HUES48 (cell line): Measurements from ENCODE around the gene REEP6.

Experiments
- H3K27ac ChIP-seq: one replicate; pipeline ENCODE4 v1.7.0; 2013; ENCODE audit warnings: low read depth, low read length, inconsistent platforms
- H3K27me3 ChIP-seq: 2 replicates; pipeline ENCODE4 v1.6.1; 2013; ENCODE audit warnings: mild to moderate bottlenecking, low read length; ENCODE audit not compliant: control insufficient read depth, insufficient read depth
- H3K36me3 ChIP-seq: 2 replicates; pipeline ENCODE4 v1.6.1; 2013; ENCODE audit warnings: low read length; ENCODE audit not compliant: control insufficient read depth, insufficient read depth
- H3K4me1 ChIP-seq: 2 replicates; pipeline ENCODE4 v1.6.1; 2013; ENCODE audit warnings: mild to moderate bottlenecking, low read length; ENCODE audit not compliant: control insufficient read depth, insufficient read depth
- H3K4me3 ChIP-seq: 2 replicates; pipeline ENCODE4 v1.5.1; 2013; ENCODE audit warnings: mild to moderate bottlenecking, low read depth, low read length
- H3K9ac ChIP-seq: 2 replicates; pipeline ENCODE4 v1.6.1; 2013; ENCODE audit warnings: mild to moderate bottlenecking, low read depth, low read length, moderate library complexity
- H3K9me3 ChIP-seq: 2 replicates; pipeline ENCODE4 v1.6.1; 2013; ENCODE audit warnings: low read length; ENCODE audit not compliant: control insufficient read depth, insufficient read depth

The REEP6 gene

DNA sequence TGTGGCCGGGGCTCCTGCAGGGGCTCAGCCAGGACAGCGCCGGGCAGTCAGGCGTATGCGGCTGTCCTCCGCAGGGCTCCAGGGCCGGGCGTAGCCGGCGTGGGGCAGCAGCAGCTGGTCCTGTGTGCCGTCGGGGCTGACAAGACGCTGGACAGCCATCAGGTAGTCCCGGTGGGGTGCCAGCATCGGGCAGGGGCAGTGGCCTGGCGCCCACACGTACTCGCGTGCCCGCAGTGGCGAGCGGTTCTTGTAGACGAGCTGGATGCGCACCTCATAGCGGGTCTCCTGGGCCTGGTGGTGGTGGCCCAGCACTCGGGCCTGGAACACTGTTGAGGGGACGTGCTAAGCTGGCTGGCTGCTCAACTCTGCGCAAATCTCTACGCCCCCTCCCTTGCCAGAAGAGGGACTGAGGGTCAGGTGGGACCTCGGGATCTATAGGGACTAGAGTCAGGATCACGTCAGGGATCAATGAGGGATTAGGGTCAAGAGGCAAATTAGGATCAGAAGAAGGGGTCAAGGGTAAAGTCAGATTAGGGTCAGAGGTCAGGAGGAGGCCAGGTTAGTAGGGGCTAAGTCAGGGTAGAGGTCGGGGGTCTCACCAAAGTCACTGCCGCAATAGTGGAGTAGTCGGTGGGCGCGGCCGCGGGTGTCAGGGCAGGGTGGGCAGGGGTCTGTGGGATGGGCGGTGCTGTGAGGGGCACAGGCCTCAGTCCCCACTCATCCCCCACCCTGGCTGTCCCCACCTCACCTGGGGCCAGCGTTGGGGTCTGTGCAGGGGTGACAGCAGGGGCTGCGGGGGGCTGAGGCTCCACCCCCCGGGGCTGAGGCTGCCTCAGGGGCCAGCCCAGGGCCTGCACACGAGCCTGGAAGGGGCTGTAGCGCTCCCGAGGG, 15.3 kb downstream of the REEP6 start:
- Histone ChIP-seq H3K27me3 (peaks cover 19% of the 10 kb centered on the region), H3K36me3 (no peaks in the 10 kb centered on the region), H3K4me1 (peaks cover 3% of the 10 kb centered on the region; the same call in 1 of the 2 replicates), H3K9ac (no peak overlapping the region), H3K4me3 (no peak overlapping the region), H3K9me3 (no peaks in the 10 kb centered on the region), H3K27ac (no peak overlapping the region)

DNA sequence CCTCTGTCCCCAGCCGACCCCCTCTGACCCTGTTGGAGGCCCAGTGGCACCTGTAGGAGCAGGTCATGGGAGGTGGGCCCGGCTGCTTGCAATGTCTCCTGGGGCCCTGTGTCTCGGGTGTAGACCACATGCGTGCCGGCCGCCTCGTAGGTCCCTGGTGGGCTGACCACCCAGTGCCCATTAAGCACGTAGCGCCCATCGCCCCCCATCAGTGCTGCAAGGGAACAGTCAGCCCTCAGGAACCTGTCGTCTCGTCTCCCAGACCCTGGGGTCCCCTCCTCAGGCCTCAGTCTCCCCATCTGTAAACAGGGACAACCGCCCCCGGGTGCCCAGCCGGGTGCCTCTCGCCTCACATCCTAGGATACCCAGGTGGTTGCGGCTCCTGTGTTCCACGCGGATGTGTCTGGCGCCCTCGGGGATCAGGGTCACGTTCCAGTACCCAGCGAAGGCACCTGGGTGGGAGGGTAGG, 16.2 kb downstream of the REEP6 start:
- H3K4me1 ChIP-seq: peaks cover 3% of the 10 kb centered on the region; the same call in 1 of the 2 replicates
- peak overlapping the region; percentile 92 for H3K27ac ChIP-seq
- H3K36me3 ChIP-seq: no peaks in the 10 kb centered on the region
- H3K4me3 ChIP-seq: peak overlapping the region; percentile 79; the same call in 1 of the 2 replicates
- H3K9ac ChIP-seq: no peak overlapping the region
- H3K27me3 ChIP-seq: peaks cover 28% of the 10 kb centered on the region
- no peaks in the 10 kb centered on the region for H3K9me3 ChIP-seq

DNA sequence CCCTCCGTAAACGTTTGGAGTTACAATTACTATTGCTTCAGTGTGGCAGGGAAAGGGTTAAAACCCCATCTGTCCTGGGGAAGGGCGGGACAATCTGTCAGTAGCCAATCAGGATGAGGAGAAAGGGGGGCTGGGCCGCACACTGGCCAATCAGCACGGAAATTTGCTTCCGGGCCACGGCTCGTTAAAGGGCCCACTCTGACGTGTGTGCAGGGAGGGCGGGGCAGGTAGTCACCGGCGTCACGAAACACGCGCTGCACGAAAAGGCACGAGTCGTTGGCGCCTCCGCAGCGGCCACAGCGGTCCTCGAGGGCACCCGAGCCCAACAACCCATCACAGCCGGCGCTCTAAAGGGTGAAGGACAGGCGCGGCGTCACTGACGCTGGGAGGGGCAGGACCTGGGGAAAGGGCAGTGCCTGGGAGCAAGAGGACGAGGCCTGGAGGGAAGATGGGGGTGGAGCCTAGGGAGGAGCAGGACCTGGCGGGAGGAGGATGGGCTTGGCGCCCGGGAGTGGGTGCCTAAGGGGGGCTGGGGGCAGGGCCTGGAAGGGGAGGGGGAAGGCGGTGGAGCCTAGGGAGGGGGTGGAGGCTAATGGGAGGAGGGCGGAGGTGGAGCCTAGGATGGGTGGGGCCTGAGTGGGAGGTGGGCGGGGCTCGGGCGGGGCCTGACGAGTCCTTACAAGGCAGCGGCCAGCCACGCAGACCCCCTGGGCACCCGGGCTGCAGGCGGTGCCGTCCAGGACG, 17.0 kb downstream of the REEP6 start:
- Histone ChIP-seq H3K4me3 (peak overlapping the region; percentile 79), H3K27me3 (peaks cover 24% of the 10 kb centered on the region), H3K27ac (peak overlapping the region; percentile 92), H3K4me1 (peaks cover 3% of the 10 kb centered on the region; the same call in 1 of the 2 replicates), H3K36me3 (no peaks in the 10 kb centered on the region), H3K9ac (peak overlapping the region; percentile 65), H3K9me3 (no peaks in the 10 kb centered on the region)

DNA sequence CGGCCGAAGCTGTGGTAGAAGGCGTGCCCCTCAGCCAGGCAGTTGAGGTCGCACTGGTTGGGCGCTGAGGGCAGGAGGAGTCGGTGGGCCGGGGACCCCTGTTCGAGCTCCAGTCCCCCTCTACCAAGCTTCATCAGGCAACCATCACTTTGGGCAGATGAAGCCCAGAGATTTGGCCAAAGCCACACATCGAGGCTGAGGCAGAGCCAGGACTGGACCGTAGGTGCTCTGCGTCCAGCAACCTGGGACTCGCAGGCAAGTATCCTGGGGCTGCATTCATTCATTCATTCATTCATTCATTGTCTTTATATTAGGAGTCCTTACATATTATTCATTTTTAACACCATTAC, 17.5 kb downstream of the REEP6 start:
- Histone ChIP-seq H3K9ac (no peak overlapping the region), H3K36me3 (no peaks in the 10 kb centered on the region), H3K4me1 (peaks cover 3% of the 10 kb centered on the region; the same call in 1 of the 2 replicates), H3K27ac (no peak overlapping the region), H3K9me3 (no peaks in the 10 kb centered on the region), H3K27me3 (peaks cover 19% of the 10 kb centered on the region), H3K4me3 (peak overlapping the region; percentile 56)

DNA sequence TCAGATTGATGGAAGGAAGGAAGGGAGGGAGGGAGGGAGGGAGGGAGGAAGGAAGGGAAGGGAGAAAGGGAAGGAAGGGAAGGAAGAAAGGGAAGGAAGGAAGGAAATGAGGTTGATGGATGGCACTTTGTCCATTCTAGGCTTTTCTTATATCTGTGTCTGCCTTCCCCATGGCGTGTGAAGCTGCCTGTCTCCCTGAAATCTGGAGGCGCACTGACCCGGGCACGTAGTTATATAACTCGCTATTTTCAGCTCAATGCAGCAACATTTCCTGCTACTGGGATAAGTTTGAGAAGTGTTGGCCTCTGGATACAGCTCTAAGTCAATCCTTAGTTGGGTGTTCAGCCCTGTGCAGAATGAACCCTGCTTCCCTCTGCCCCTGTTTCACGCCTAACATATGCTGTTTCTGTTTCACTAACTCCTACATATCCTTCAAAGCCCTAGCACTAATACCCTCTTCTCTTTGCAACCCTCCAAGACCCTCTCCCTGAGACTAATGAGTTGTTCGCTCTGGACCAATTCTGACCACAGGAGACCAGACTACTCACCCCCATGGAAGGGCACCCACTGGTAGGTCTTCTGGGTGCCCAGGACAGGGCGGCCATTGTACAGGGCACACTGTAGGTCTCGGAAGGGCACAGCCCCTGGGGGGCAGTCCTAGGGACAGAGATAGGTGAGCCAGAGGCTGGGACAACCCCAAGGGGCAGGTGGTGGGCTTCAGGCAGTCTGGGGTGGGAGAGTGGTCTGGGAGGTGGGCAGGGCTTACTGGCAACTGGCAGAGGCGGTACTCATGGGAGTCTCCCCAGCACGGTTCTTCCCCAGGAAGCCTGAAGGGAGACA, 18.8 kb downstream of the REEP6 start:
- Histone ChIP-seq H3K9me3 (no peaks in the 10 kb centered on the region), H3K27me3 (peaks cover 12% of the 10 kb centered on the region), H3K9ac (no peak overlapping the region), H3K36me3 (no peaks in the 10 kb centered on the region), H3K4me3 (no peak overlapping the region), H3K27ac (no peak overlapping the region), H3K4me1 (no peaks in the 10 kb centered on the region)

- Histone ChIP-seq H3K4me1 (no peaks in the 10 kb centered on the region), H3K4me3 (no peak overlapping the region), H3K9ac (no peak overlapping the region), H3K27me3 (peaks cover 15% of the 10 kb centered on the region), H3K9me3 (no peaks in the 10 kb centered on the region), H3K36me3 (no peaks in the 10 kb centered on the region), H3K27ac (no peak overlapping the region)
Observed at GRCh38 chr19:1510442-1510806, 19.4 kb downstream of the REEP6 start.

DNA sequence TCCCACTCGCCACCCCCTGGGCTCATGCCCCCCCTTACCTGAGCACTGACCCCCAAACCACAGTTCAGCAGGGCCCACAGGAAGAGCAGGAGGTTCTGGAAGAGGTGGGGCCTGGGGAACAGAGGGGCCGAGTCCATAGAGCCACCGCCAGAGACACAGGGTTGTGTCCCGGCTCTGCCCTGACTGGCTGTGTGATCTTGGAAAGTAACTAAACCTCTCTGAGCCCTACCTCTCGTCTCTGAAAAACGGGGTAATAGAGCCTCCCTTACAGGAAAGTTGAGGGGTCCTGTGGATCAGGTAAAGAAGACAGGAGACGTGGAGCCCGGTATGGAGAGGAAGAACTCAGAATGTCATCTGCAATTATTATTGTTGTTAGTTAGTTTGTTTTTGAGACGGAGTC, 19.8 kb downstream of the REEP6 start:
- Histone ChIP-seq H3K36me3 (no peaks in the 10 kb centered on the region), H3K9ac (no peak overlapping the region), H3K27me3 (peaks cover 15% of the 10 kb centered on the region), H3K4me1 (no peaks in the 10 kb centered on the region), H3K4me3 (no peak overlapping the region), H3K27ac (no peak overlapping the region), H3K9me3 (no peaks in the 10 kb centered on the region)

- Histone ChIP-seq H3K4me1 (no peaks in the 10 kb centered on the region), H3K4me3 (no peak overlapping the region), H3K9me3 (no peaks in the 10 kb centered on the region), H3K9ac (no peak overlapping the region), H3K36me3 (no peaks in the 10 kb centered on the region), H3K27me3 (peaks cover 15% of the 10 kb centered on the region), H3K27ac (no peak overlapping the region)
Observed at GRCh38 chr19:1511318-1512317, 20.6 kb downstream of the REEP6 start.

- H3K27ac ChIP-seq: no peak within 1 kb of the TSS
- H3K36me3 ChIP-seq: no peaks in the 10 kb centered on the region
- no peaks in the 10 kb centered on the region for H3K4me1 ChIP-seq
- H3K4me3 ChIP-seq: peak within 1 kb of the TSS; percentile 48
- H3K9ac ChIP-seq: no peak within 1 kb of the TSS
- no peaks in the 10 kb centered on the region for H3K9me3 ChIP-seq
- peaks cover 15% of the 10 kb centered on the region for H3K27me3 ChIP-seq
Observed at GRCh38 chr19:1512671-1513498, 21.9 kb downstream of the REEP6 start, which contains the start of gene ADAMTSL5. TSS of gene ADAMTSL5 (minus strand) at chr19:1513019. CDS start at chr19:1510943, 2,076 bp downstream.
